Measurements from ENCODE around the gene UST.

UST gene

GRCh38 chr6:148842296-148843019 lies 95.6 kb downstream of the UST start:
- Histone ChIP-seq H3K4me2 (ENCODE audit: low read length) (no peak overlapping the region), H3K4me1 (ENCODE audit: control insufficient read depth, low read length) (no peaks in the 10 kb centered on the region), H3K36me3 (ENCODE audit: control insufficient read depth, low read length) (no peaks in the 10 kb centered on the region), H3K79me2 (ENCODE audit: control insufficient read depth, low read length) (no peaks in the 10 kb centered on the region), H3K9me2 (replicated peaks; ENCODE audit: control insufficient read depth, low read length) (no peaks in the 10 kb centered on the region), H3K4me3 (ENCODE audit: low read length) (no peak overlapping the region), H4K20me1 (ENCODE audit: control insufficient read depth, insufficient read depth, low read depth, low read length) (no peaks in the 10 kb centered on the region), H3K9me3 (ENCODE audit: control insufficient read depth, insufficient read depth, low read length) (no peaks in the 10 kb centered on the region), H3K27ac (ENCODE audit: low read depth, low read length) (no peak overlapping the region), H3F3A (ENCODE audit: control insufficient read depth, insufficient read depth) (no peaks in the 10 kb centered on the region), H3K27me3 (ENCODE audit: control insufficient read depth, low read length) (no peaks in the 10 kb centered on the region)
- TF ChIP-seq EZH2phosphoT487 (IDR thresholded peaks at IDR 0.05; ENCODE audit: borderline replicate concordance, low read length) (no peak), CTCF (IDR thresholded peaks at IDR 0.05; ENCODE audit: low read depth, low read length, poor library complexity, severe bottlenecking) (no peak)

GRCh38 chr6:148845464-148845863 lies 98.6 kb downstream of the UST start:
- H3K9me2 ChIP-seq (replicated peaks; ENCODE audit: control insufficient read depth, low read length) = no peaks in the 10 kb centered on the region
- H3K4me1 ChIP-seq (ENCODE audit: control insufficient read depth, low read length) = no peaks in the 10 kb centered on the region
- H3F3A ChIP-seq (ENCODE audit: control insufficient read depth, insufficient read depth) = no peaks in the 10 kb centered on the region
- TF ChIP-seq EZH2phosphoT487 (IDR thresholded peaks at IDR 0.05; ENCODE audit: borderline replicate concordance, low read length) (no peak), CTCF (IDR thresholded peaks at IDR 0.05; ENCODE audit: low read depth, low read length, poor library complexity, severe bottlenecking) (no peak)
- H3K27ac ChIP-seq (ENCODE audit: low read depth, low read length) = no peak overlapping the region
- H3K4me3 ChIP-seq (ENCODE audit: low read length) = no peak overlapping the region
- H3K9me3 ChIP-seq (ENCODE audit: control insufficient read depth, insufficient read depth, low read length) = no peaks in the 10 kb centered on the region
- no peaks in the 10 kb centered on the region for H3K79me2 ChIP-seq (ENCODE audit: control insufficient read depth, low read length)
- H3K27me3 ChIP-seq (ENCODE audit: control insufficient read depth, low read length) = no peaks in the 10 kb centered on the region
- H4K20me1 ChIP-seq (ENCODE audit: control insufficient read depth, insufficient read depth, low read depth, low read length) = no peaks in the 10 kb centered on the region
- H3K36me3 ChIP-seq (ENCODE audit: control insufficient read depth, low read length) = no peaks in the 10 kb centered on the region
- no peak overlapping the region for H3K4me2 ChIP-seq (ENCODE audit: low read length)

- H4K20me1 ChIP-seq (ENCODE audit: control insufficient read depth, insufficient read depth, low read depth, low read length) = no peaks in the 10 kb centered on the region
- H3K4me2 ChIP-seq (ENCODE audit: low read length) = no peak overlapping the region
- H3K27ac ChIP-seq (ENCODE audit: low read depth, low read length) = no peak overlapping the region
- H3K9me3 ChIP-seq (ENCODE audit: control insufficient read depth, insufficient read depth, low read length) = no peaks in the 10 kb centered on the region
- no peaks in the 10 kb centered on the region for H3K27me3 ChIP-seq (ENCODE audit: control insufficient read depth, low read length)
- no peaks in the 10 kb centered on the region for H3K9me2 ChIP-seq (replicated peaks; ENCODE audit: control insufficient read depth, low read length)
- no peaks in the 10 kb centered on the region for H3K79me2 ChIP-seq (ENCODE audit: control insufficient read depth, low read length)
- no peaks in the 10 kb centered on the region for H3K4me1 ChIP-seq (ENCODE audit: control insufficient read depth, low read length)
- no peak overlapping the region for H3K4me3 ChIP-seq (ENCODE audit: low read length)
- TF ChIP-seq CTCF (IDR thresholded peaks at IDR 0.05; ENCODE audit: low read depth, low read length, poor library complexity, severe bottlenecking) (no peak), EZH2phosphoT487 (IDR thresholded peaks at IDR 0.05; ENCODE audit: borderline replicate concordance, low read length) (no peak)
- no peaks in the 10 kb centered on the region for H3K36me3 ChIP-seq (ENCODE audit: control insufficient read depth, low read length)
- no peaks in the 10 kb centered on the region for H3F3A ChIP-seq (ENCODE audit: control insufficient read depth, insufficient read depth)
Measured at GRCh38 chr6:148846778-148847761, 100.2 kb downstream of the UST start.
